Retinal pigment epithelial cell (primary cell): ENCODE measurements around the gene LSR.

ENCODE experiments used
- DNase-seq: peaks from one replicate; pipeline ENCODE4 v3.0.0-alpha.2; 2010; ENCODE audit warnings: low read depth
- H3K4me3 ChIP-seq: 2 replicates; pipeline ENCODE4 v1.5.1; 2011; ENCODE audit warnings: mild to moderate bottlenecking, low read length, control low read depth, moderate library complexity
- TF ChIP-seq, protein P1 (sequence below): conservative IDR thresholded peaks from 2 replicates; pipeline ENCODE4 v1.5.1; 2011; ENCODE audit warnings: low read depth, low read length, control low read depth, inconsistent platforms

The LSR gene

GRCh38 chr19:35248310-35249145 lies at the start of gene LSR:
Gene LSR (plus strand): TSS chr19:35249002. CDS start chr19:35249023, 21 bp downstream.
- no peak for DNase-seq
- TF ChIP-seq, protein P1, sequence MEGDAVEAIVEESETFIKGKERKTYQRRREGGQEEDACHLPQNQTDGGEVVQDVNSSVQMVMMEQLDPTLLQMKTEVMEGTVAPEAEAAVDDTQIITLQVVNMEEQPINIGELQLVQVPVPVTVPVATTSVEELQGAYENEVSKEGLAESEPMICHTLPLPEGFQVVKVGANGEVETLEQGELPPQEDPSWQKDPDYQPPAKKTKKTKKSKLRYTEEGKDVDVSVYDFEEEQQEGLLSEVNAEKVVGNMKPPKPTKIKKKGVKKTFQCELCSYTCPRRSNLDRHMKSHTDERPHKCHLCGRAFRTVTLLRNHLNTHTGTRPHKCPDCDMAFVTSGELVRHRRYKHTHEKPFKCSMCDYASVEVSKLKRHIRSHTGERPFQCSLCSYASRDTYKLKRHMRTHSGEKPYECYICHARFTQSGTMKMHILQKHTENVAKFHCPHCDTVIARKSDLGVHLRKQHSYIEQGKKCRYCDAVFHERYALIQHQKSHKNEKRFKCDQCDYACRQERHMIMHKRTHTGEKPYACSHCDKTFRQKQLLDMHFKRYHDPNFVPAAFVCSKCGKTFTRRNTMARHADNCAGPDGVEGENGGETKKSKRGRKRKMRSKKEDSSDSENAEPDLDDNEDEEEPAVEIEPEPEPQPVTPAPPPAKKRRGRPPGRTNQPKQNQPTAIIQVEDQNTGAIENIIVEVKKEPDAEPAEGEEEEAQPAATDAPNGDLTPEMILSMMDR: no peak
- H3K4me3 ChIP-seq: peak within 1 kb of the TSS; percentile 56

DNA sequence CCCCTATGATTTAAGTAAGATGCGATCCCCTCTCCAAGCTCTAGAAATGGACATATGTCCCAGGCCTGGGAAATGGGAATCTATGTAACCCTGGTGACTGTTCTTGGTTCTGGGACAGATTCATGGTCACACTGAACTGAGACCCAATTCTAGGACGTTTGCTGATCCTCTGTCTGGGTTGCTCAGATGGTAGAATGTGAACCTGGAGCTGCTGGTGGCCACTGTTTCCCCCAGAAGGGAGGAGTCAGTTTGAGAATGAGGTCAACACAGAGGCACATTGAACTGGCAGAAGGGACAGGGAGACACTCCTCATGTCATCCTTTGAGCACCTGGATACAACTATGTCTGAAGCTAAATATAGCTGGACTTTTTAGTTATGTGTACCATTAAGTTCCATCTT lies 49.3 kb upstream of the LSR start:
- TF ChIP-seq, protein P1: no peak
- DNase-seq: no peak

DNA sequence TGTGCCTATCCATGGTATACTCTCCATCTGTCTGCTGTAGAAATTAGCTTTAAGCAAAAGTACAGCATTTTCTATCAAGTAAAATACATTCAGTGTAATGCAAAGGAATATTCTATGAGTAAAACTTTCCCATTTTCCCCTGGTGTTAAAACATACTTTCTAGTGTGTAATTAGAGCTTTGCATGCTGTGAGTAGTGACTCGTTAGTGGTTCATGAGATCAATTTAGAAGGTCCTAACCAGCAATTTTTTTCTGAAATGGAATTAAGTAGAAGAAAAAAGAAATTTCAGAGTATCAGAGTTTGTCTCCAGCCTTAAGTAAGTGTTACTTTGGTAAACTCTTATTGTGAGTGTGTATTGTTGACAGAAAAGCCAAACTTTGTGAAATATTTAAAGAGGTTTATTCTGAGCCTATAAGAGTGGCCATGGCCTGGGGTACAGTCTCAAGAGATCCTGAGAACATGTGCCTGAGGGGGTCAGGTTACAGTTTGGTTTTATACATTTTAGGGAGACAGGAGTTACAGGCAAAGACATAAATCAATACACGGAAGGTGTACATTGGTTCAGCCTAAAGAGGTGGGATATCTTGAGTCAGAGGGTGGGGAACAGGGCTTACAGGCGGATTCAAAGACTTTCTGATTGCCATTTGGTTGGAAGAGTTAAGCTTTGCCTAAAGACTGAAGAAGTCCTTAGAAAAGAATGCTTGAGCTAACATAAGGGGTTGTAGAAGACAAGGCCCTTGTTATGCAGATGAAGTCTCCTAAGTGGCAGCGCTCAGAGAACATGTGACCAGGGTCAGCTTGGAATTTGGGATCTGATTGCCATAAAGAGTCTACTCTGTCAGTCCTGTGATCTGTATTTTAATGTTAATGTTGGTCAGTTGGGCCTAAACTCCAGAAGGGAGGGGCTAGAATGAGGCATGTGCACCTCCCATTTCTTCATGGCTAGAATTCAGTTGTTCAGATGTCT lies 45.8 kb upstream of the LSR start:
- no peak for DNase-seq
- no peak overlapping the region for H3K4me3 ChIP-seq
- TF ChIP-seq, protein P1: no peak

More for the DNA sequence above, 49.3 kb upstream of the LSR start:
- H3K4me3 ChIP-seq: no peak overlapping the region

DNA sequence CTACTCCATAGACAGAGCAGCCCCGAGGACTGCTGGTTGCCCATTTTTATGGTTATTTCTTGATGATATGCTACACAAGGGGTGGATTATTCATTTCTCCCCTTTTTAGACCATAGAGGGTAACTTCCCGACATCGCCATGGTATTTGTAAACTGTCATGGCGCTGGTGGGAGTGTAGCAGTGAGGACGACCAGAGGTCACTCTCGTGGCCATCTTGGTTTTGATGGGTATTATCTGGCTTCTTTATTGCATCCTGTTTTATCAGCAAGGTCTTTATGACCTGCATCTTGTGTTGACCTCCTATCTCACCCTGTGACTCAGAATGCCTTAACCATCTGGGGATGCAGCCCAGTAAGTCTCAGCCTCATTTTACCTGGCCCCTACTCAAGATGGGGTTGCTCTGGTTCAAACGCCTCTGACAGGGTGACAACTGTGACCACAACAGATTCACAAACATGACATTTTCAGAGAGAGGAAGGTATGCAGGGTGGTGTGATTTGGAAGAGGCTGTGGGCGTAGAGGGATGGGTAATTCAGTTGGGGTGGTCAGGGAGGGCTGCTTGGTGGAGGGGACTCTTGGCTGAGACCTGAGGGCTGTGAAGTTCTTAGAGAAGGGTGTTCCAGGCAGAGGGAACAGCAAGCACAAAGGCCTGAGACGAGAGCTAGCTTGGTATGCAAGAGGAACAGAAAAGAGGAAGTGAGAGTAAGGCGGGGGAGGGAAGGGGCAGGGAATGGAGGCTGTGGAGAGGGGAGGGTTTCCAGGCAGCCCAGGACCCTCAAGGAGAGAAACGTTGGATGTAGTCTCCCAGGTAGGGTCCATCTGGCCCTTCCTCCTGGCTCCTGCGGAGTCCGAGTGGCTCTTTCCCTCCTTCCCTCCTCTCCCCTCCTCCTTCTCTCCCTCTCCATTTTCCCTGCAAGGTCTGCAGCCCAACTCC lies 43.7 kb upstream of the LSR start:
- H3K4me3 ChIP-seq: no peak overlapping the region
- DNase-seq: no peak
- TF ChIP-seq, protein P1: no peak

DNA sequence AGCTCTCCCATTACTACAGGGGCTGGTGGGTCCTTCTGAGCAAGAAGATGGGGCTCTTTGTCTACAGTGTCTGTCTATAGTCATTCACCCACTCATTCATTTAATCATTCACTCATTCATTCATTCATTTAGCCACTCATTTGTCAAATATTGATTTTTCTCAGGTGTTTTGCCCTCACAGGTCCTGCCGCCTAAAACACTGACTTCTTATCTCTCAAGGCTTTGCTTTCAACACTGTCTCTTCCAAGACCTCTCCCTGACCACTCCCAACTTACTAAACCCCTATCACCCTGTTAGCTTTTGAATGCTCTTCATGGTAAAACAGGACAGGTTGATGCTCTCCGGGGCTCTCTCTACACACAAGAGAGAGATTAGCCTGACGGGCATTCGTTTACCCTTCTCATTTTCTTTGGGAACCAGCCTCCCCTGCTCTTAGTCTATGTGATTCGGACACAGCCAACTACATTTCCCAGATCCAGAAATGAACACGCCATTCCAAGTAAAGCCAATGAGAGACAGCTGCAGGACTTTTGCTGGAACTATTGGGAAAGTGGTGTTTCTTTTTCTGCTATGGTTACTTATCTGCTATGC lies 43.0 kb upstream of the LSR start:
- TF ChIP-seq, protein P1: no peak

DNA sequence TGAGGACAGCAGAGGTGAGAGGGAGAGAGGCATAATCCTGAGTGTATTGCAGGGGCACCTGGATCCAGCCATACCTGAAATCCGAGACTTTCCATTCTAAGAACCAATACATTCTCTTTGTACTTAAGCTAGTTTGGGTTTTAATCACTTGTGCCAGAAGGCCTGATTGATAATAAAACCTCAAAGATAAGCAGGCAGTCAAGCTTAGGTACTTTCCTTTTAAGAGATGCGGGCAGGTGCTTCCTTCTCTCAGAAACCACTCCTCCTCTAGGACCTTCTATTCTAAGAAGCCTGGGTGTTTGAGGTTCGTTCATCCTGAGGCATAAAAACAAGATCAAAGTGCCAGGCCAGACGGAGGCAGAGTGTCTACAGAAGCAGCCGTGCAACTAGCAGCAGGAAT lies 42.4 kb upstream of the LSR start:
- TF ChIP-seq, protein P1: no peak
- DNase-seq: no peak
- H3K4me3 ChIP-seq: no peak overlapping the region

More for the DNA sequence above, 43.0 kb upstream of the LSR start:
- DNase-seq: no peak
- H3K4me3 ChIP-seq: no peak overlapping the region
